ENCODE results near the gene ILRUN.
"Not testable (repeated sequence)": the region's sequence is repeated elsewhere in the genome, so short reads cannot be mapped to it uniquely, and the experiment has no call there.

Gene ILRUN

DNA sequence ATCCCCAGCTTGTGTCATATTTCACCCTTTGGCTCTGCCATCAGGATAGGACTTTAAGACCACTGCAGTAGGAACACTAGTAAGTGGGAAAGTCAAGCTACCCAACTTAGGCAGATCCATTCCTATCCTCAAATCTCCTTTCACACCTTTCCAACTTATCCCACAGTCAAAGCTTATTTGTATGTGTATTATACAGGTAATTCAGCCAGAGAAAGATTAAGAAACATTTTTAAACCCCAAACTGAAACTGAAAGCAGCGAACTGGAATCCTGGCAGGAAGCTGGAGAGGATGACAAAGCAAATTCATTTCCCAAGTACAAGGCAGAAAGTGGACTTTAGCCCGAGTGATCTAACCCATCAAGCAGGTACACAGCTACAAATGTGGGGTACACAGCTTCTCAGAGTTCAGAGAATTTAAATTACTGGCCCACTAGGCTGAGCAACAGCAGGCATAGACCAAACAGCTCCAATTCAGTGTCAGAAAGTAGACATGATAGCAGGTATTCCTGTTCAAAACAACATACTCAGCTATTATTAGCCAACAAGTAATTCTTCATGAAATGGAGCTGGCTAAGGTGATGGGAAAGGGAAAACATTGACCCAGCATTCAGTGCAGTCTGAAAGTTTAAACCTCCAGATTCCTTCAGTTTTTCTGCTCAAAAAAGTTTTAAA, 39.1 kb downstream of the ILRUN start:
- TF ChIP-seq, protein P1, sequence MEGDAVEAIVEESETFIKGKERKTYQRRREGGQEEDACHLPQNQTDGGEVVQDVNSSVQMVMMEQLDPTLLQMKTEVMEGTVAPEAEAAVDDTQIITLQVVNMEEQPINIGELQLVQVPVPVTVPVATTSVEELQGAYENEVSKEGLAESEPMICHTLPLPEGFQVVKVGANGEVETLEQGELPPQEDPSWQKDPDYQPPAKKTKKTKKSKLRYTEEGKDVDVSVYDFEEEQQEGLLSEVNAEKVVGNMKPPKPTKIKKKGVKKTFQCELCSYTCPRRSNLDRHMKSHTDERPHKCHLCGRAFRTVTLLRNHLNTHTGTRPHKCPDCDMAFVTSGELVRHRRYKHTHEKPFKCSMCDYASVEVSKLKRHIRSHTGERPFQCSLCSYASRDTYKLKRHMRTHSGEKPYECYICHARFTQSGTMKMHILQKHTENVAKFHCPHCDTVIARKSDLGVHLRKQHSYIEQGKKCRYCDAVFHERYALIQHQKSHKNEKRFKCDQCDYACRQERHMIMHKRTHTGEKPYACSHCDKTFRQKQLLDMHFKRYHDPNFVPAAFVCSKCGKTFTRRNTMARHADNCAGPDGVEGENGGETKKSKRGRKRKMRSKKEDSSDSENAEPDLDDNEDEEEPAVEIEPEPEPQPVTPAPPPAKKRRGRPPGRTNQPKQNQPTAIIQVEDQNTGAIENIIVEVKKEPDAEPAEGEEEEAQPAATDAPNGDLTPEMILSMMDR (IDR thresholded peaks at IDR 0.05): no peak
- peak overlapping the region; percentile 92 for H3K27ac Mint-ChIP-seq
- DNase-seq: no peak
- no peak overlapping the region for H3K4me3 Mint-ChIP-seq
- H3K9me3 Mint-ChIP-seq: no peaks in the 10 kb centered on the region
- H3K4me1 Mint-ChIP-seq: peaks cover 17% of the 10 kb centered on the region
- peaks cover 19% of the 10 kb centered on the region for H3K36me3 Mint-ChIP-seq (ENCODE audit: low read depth)
- no peaks in the 10 kb centered on the region for H3K27me3 Mint-ChIP-seq (ENCODE audit: low read depth, poor library complexity)

DNA sequence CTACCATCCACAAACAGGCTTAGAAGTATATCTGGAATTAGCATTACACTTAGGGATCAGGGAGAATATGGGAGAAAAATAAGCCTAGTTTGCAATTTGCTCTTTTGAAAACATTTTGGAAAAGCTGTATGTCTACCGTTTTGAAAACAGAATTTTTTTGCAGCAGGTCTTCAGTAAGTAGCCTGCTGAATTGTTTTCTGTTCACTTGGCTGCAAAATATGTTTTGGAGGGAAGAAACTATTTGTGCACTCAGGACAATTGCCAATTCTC, 39.6 kb downstream of the ILRUN start:
- H3K36me3 Mint-ChIP-seq (ENCODE audit: low read depth): peaks cover 18% of the 10 kb centered on the region
- no peaks in the 10 kb centered on the region for H3K9me3 Mint-ChIP-seq
- TF ChIP-seq, protein P1 (IDR thresholded peaks at IDR 0.05): no peak
- peak overlapping the region; percentile 92 for H3K27ac Mint-ChIP-seq
- no peaks in the 10 kb centered on the region for H3K27me3 Mint-ChIP-seq (ENCODE audit: low read depth, poor library complexity)
- DNase-seq: no peak
- peaks cover 17% of the 10 kb centered on the region for H3K4me1 Mint-ChIP-seq
- H3K4me3 Mint-ChIP-seq: no peak overlapping the region

DNA sequence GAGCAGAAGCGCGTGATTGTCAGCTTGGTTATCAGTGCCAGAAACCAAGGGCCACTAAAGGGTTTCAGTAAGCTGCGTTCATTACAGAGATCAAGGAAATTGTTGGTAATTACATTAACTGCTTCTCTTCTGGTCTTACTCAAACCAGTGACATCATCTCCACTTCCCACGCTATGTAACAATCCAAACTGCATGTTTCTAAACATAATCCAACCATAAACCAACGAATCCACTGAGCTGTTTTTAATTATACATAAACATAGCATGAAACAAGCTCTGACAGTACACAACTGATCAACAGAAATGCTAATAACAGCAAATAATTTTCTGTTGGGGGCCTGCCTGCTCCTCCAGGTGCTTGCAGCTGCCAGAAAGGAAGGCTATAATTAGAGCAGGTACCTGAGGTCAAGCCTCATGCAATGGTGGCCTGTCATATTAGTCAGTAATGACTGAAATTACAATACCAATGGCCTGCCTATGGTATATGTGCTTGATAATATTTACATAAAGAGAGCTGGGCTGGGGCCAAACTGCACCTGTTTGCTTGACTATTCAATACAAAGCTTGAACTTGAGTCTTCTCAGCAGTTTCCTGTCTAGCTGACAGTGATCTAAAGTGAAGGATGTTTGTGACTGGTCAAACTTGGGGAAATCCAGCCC, 40.1 kb downstream of the ILRUN start:
- Mint-ChIP-seq H3K9me3 (no peaks in the 10 kb centered on the region), H3K27ac (peak overlapping the region; percentile 71), H3K36me3 (ENCODE audit: low read depth) (peaks cover 16% of the 10 kb centered on the region), H3K27me3 (ENCODE audit: low read depth, poor library complexity) (no peaks in the 10 kb centered on the region), H3K4me3 (no peak overlapping the region), H3K4me1 (peaks cover 17% of the 10 kb centered on the region)
- no peak for DNase-seq
- TF ChIP-seq, protein P1 (IDR thresholded peaks at IDR 0.05): no peak

DNA sequence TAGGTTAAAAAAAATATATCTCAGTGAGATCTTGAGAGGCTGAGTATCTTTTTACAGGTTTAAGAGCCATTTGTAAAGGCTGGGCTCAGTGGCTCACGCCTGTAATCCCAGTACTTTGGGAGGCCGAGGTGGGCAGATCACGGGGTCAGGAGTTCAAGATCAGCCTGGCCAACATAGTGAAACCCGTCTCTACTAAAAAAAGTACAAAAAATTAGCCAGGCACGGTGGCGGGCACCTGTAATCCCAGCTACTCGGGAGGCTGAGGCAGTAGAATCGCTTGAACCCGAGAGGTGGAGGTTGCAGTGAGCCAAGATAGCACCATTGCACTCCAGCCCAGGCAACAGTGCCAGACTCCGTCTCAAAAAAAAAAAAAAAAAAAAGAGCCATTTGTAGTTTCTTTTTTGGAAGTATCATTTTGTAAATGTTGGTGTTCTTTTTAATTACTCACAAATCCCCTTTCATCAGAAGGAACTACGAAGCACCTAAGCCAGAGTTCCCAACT, 40.6 kb downstream of the ILRUN start:
- H3K36me3 Mint-ChIP-seq (ENCODE audit: low read depth): peaks cover 12% of the 10 kb centered on the region
- not testable (repeated sequence) for H3K4me3 Mint-ChIP-seq; H3K9me3 Mint-ChIP-seq; H3K27me3 Mint-ChIP-seq (ENCODE audit: low read depth, poor library complexity); DNase-seq; H3K27ac Mint-ChIP-seq
- H3K4me1 Mint-ChIP-seq: peaks cover 17% of the 10 kb centered on the region

DNA sequence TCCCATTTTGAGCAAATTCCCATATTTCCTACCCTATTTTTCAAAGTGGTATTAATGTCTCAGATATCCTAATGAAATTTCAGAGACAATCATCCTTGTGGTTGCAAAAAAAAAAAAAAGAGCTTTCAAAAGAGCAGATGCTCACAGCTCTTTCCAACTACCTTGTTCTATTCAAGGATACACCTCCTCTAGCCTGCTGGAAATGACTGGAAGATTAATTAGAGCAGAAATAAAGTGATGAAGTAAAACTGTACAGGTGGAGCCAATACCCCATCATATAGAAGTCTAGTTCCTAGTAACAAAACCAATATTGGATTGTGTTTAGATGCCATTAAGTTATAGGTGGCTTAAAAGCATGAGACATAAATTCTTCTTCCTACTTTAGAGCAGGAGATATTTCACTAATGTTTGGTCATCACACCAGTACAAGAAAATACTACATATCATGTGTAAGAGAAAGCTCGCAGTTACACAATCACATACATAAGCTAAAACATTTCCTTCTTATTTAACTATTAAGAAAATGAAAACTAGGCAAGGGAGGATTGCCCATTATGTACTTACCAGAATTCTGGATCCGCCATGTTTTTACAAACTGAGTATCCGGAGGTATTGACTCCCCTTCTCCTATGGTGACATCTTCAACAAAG, 42.4 kb downstream of the ILRUN start:
- Mint-ChIP-seq H3K36me3 (ENCODE audit: low read depth) (peaks cover 12% of the 10 kb centered on the region), H3K4me3 (no peak overlapping the region), H3K27ac (no peak overlapping the region), H3K4me1 (peaks cover 17% of the 10 kb centered on the region), H3K27me3 (ENCODE audit: low read depth, poor library complexity) (no peaks in the 10 kb centered on the region), H3K9me3 (no peaks in the 10 kb centered on the region)
- TF ChIP-seq, protein P1 (IDR thresholded peaks at IDR 0.05): no peak
- no peak for DNase-seq

DNA sequence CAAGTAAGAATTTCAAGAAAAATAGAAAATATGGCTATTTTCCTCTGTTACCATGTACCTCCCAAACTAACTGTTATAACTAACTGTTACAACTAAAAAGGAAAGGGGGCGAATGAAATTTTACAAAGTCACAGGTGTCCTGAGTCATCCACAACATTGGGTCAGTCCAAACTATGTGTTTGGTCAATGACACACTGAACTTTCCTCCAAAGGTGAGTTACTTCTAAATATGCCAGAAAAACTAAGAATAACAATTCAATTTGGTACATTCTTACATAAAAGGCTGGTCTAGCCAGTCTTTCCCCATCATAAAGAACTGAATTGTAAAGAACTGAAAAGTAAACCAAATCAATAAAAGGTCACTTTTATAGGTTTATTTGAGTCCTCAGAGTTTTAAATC, 44.3 kb downstream of the ILRUN start:
- peaks cover 12% of the 10 kb centered on the region for H3K36me3 Mint-ChIP-seq (ENCODE audit: low read depth)
- H3K4me3 Mint-ChIP-seq: no peak overlapping the region
- no peaks in the 10 kb centered on the region for H3K9me3 Mint-ChIP-seq
- no peaks in the 10 kb centered on the region for H3K27me3 Mint-ChIP-seq (ENCODE audit: low read depth, poor library complexity)
- H3K27ac Mint-ChIP-seq: no peak overlapping the region
- no peak for DNase-seq
- TF ChIP-seq, protein P1 (IDR thresholded peaks at IDR 0.05): no peak
- peaks cover 14% of the 10 kb centered on the region for H3K4me1 Mint-ChIP-seq
